Right atrium auricular region (tissue), 2 donors: ENCODE data around the gene URB2. TPM values are rescaled to one million over a fixed set of nuclear protein-coding genes. Genes with fewer than 3 reads are reported as not detected.

Experiments
- DNase-seq: peaks from one replicate; pipeline ENCODE4 v3.0.0-alpha.2; 2019; ENCODE audit warnings: low spot score
- H3K27ac ChIP-seq, 2 donors: fragments of 200-600 bp; sonication (generic); 1 replicate in 1 of 2; 2 replicates in 1 of 2; pipeline ENCODE4 v1.5.1; 2016 to 2019
- H3K27me3 ChIP-seq, 2 donors: fragments of 200-600 bp; sonication (generic); one replicate each; pipeline versions ENCODE4 v1.5.1 to v1.6.0; 2017 to 2019
- H3K36me3 ChIP-seq: fragments of 200-600 bp; sonication (generic); one replicate; pipeline ENCODE4 v1.5.1; 2016
- H3K4me1 ChIP-seq, 2 donors: fragments of 200-600 bp; sonication (generic); one replicate each; pipeline versions ENCODE4 v1.5.1 to v1.6.0; 2017 to 2019
- H3K4me3 ChIP-seq, 2 donors: fragments of 200-600 bp; sonication (generic); 1 replicate in 1 of 2; 2 replicates in 1 of 2; pipeline ENCODE4 v1.5.1; 2017 to 2019; ENCODE audit warnings: mild to moderate bottlenecking in 1 of 2, moderate library complexity in 1 of 2
- H3K9me3 ChIP-seq, 2 donors: fragments of 200-600 bp; sonication (generic); one replicate each; pipeline ENCODE4 v1.5.1; 2019
- CTCF ChIP-seq, 2 donors: fragments of 200-600 bp; sonication (generic); IDR thresholded peaks; one replicate each; pipeline ENCODE4 v1.5.1; 2019; ENCODE audit warnings: antibody characterized with exemption in 2 of 2
- total RNA-seq, 2 donors: library from RNA; depleted of rRNA; stranded (reverse); fragments of >200 nt; gene quantifications; one replicate each; pipeline ENCODE4 v1.1.0, GENCODE V29; 2016

URB2 gene
- total RNA-seq, 2 donors from 2014 or later, result 4.5 to 7.1 TPM

DNA sequence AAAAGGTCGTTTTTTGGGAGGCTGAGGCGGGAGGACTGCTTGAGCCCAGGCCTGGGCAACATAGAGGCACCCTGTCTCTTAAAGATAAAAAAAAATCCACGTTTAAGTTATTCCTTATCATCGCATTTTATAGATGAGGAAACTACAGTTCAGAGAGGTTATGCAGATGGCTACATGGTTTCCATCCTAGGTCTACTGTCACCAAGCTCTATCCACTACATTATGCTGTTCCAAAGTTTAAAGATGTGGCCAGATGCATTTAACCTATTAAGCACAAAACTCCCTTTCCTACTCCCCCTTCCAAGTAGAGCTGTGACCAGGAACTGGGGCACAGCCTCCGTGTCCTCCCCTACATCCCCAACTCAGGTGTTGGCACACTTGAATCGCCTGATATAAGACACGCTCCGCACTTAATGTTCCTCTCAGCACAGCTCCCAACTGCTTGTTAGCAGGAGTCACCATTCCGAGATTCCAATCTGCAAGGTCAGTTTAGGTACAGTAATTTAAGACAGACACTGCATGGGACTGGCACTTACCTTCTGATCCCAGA lies 1.5 kb upstream of the URB2 start:
- H3K4me3 ChIP-seq, result peak overlapping the region; percentile 82 to 87
- H3K27ac ChIP-seq, result peak overlapping the region; percentile 79 to 93
- no peak for DNase-seq
- no peaks in the 10 kb centered on the region for H3K9me3 ChIP-seq
- no peak for TF ChIP-seq CTCF (IDR thresholded peaks at IDR 0.05)
- no peaks in the 10 kb centered on the region for H3K27me3 ChIP-seq
- H3K36me3 ChIP-seq, result no peaks in the 10 kb centered on the region
- H3K4me1 ChIP-seq, result peaks cover 0 to 54% of the 10 kb centered on the region in 2 donors

- H3K4me1 ChIP-seq, result peaks cover 0 to 51% of the 10 kb centered on the region in 2 donors
- H3K27ac ChIP-seq, result peak overlapping the region; percentile 89 to 93
- no peaks in the 10 kb centered on the region for H3K27me3 ChIP-seq
- no peak for TF ChIP-seq CTCF (IDR thresholded peaks at IDR 0.05)
- DNase-seq, result no peak
- peak overlapping the region; percentile 82 to 87 for H3K4me3 ChIP-seq
- no peaks in the 10 kb centered on the region for H3K36me3 ChIP-seq
- no peaks in the 10 kb centered on the region for H3K9me3 ChIP-seq
Observed at GRCh38 chr1:229625071-229625914, 754 bp upstream of the URB2 start.

DNA sequence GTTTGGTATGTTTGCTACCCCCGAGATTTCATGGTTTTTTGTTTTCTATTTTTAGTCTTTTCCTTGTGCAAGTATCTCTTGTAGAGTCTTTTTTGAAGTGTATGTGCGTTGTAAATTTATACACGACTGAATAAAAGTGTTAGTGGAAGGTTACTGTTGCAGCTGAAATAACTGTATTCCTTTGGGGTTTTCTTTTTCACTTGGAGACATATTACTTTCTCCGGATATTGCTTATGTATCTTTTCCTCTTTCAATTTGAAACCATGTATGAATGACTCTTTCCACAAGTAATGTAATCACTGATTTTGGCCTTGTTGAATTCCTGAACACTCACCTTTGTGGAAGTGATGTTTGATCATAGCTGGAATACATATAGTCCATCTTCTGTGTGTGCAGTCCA lies 956 bp downstream of the URB2 start:
- H3K27ac ChIP-seq, result no peak overlapping the region
- H3K27me3 ChIP-seq, result no peaks in the 10 kb centered on the region
- no peaks in the 10 kb centered on the region for H3K36me3 ChIP-seq
- H3K4me3 ChIP-seq, result peak overlapping the region; percentile 69 to 82
- peaks cover 0 to 36% of the 10 kb centered on the region in 2 donors for H3K4me1 ChIP-seq
- no peak for DNase-seq
- no peaks in the 10 kb centered on the region for H3K9me3 ChIP-seq
- TF ChIP-seq CTCF (IDR thresholded peaks at IDR 0.05), result no peak

GRCh38 chr1:229629261-229629660 lies 3.2 kb downstream of the URB2 start:
- no peak for TF ChIP-seq CTCF (IDR thresholded peaks at IDR 0.05)

GRCh38 chr1:229631148-229631547 lies 5.1 kb downstream of the URB2 start:
- H3K4me1 ChIP-seq, result peaks cover 0 to 14% of the 10 kb centered on the region in 2 donors
- H3K27me3 ChIP-seq, result no peaks in the 10 kb centered on the region
- no peak overlapping the region for H3K27ac ChIP-seq
- TF ChIP-seq CTCF (IDR thresholded peaks at IDR 0.05), result no peak
- no peaks in the 10 kb centered on the region for H3K9me3 ChIP-seq
- no peak for DNase-seq
- H3K36me3 ChIP-seq, result peaks cover 26% of the 10 kb centered on the region
- H3K4me3 ChIP-seq, result no peak overlapping the region

More at GRCh38 chr1:229629261-229629660, 3.2 kb downstream of the URB2 start:
- Histone ChIP-seq H3K4me1 (peaks cover 0 to 23% of the 10 kb centered on the region in 2 donors), H3K9me3 (no peaks in the 10 kb centered on the region), H3K4me3 (no peak overlapping the region), H3K27ac (no peak overlapping the region), H3K27me3 (no peaks in the 10 kb centered on the region), H3K36me3 (peaks cover 7% of the 10 kb centered on the region)
- no peak for DNase-seq
